HEK293 (cell line): ENCODE results near the gene SLC39A1.
A peak's percentile ranks its signal among the peaks of the same experiment; 100 is the strongest.

Experiments used
- CTCF ChIA-PET: fragments of 350-600 bp; formaldehyde crosslinking; extraction: SDS; loops from one replicate; lab custom pipeline; 2021; ENCODE audit warnings: antibody characterized with exemption; lab: Yijun Ruan, JAX
- POLR2A ChIA-PET: fragments of 300-600 bp; formaldehyde crosslinking; extraction: SDS; loops from one replicate; lab custom pipeline; 2020; ENCODE audit warnings: antibody characterized with exemption, inconsistent platforms; lab: Yijun Ruan, JAX
- H3K27ac ChIP-seq: fragments of 200-500 bp; sonication (Bioruptor generic); 2 replicates; pipeline ENCODE4 v1.5.1; 2014; ENCODE audit warnings: low read depth, low read length, control low read depth, inconsistent platforms; ENCODE audit errors: extremely low read depth
- H3K36me3 ChIP-seq, 2 experiments: fragments of 200-500 bp in 1 of 2; sonication (Bioruptor generic) in 1 of 2; 1 replicate in 1 of 2; 2 replicates in 1 of 2; pipeline ENCODE4 v1.5.1; 2014 to 2017; ENCODE audit warnings: inconsistent platforms in 2 of 2, low read length in 2 of 2; ENCODE audit not compliant: control insufficient read depth in 2 of 2, insufficient read depth in 1 of 2
- H3K4me1 ChIP-seq: fragments of 200-500 bp; sonication (Bioruptor generic); 2 replicates; pipeline ENCODE4 v1.5.1; 2014; ENCODE audit warnings: mild to moderate bottlenecking, low read length, inconsistent platforms; ENCODE audit not compliant: control insufficient read depth, insufficient read depth
- H3K4me3 ChIP-seq: 2 replicates; pipeline ENCODE4 v1.5.1; 2011; ENCODE audit warnings: low read depth, mild to moderate bottlenecking, control low read depth, low read length, moderate library complexity
- H3K9me3 ChIP-seq: fragments of 200-500 bp; sonication (Bioruptor generic); 2 replicates; pipeline ENCODE4 v1.5.1; 2014; ENCODE audit warnings: low read depth, low read length, inconsistent platforms; ENCODE audit not compliant: control insufficient read depth, insufficient read depth
- BCL11A ChIP-seq: fragments of 450-650 bp; formaldehyde crosslinking; IDR thresholded peaks from 2 replicates; pipeline ENCODE4 v1.5.1; 2016; ENCODE audit warnings: low read depth, missing biosample characterization, missing genetic modification characterization
- BCL11B ChIP-seq: fragments of 450-650 bp; formaldehyde crosslinking; IDR thresholded peaks from 2 replicates; pipeline ENCODE4 v1.5.1; 2016; ENCODE audit warnings: low read depth, missing biosample characterization, missing genetic modification characterization
- GLIS1 ChIP-seq: fragments of 450-650 bp; formaldehyde crosslinking; IDR thresholded peaks from 2 replicates; pipeline ENCODE4 v1.5.1; 2016; ENCODE audit warnings: missing biosample characterization, missing genetic modification characterization
- HOXD13 ChIP-seq: sonication (generic); formaldehyde crosslinking; IDR thresholded peaks from 2 replicates; pipeline ENCODE4 v1.8.0; 2022; ENCODE audit warnings: missing genetic modification reagents, borderline replicate concordance
- KLF8 ChIP-seq: fragments of 450-650 bp; formaldehyde crosslinking; IDR thresholded peaks from 2 replicates; pipeline ENCODE4 v1.5.1; 2016; ENCODE audit warnings: missing biosample characterization, missing genetic modification characterization
- YY2 ChIP-seq: fragments of 450-650 bp; formaldehyde crosslinking; IDR thresholded peaks from 2 replicates; pipeline ENCODE4 v1.5.1; 2016; ENCODE audit warnings: missing biosample characterization, missing genetic modification characterization
- ZEB2 ChIP-seq: fragments of 450-650 bp; formaldehyde crosslinking; IDR thresholded peaks from 2 replicates; pipeline ENCODE4 v1.5.1; 2016; ENCODE audit warnings: missing biosample characterization, missing genetic modification characterization
- ZFP3 ChIP-seq: fragments of 450-650 bp; formaldehyde crosslinking; IDR thresholded peaks from 2 replicates; pipeline ENCODE4 v1.5.1; 2016; ENCODE audit warnings: low read depth, missing biosample characterization, missing genetic modification characterization
- ZIC2 ChIP-seq: fragments of 450-650 bp; formaldehyde crosslinking; IDR thresholded peaks from 2 replicates; pipeline ENCODE4 v1.5.1; 2016; ENCODE audit warnings: missing biosample characterization, missing genetic modification characterization
- ZNF146 ChIP-seq: fragments of 450-650 bp; formaldehyde crosslinking; IDR thresholded peaks from 2 replicates; pipeline ENCODE4 v1.5.1; 2016; ENCODE audit warnings: missing biosample characterization, missing genetic modification characterization
- ZNF335 ChIP-seq: fragments of 450-650 bp; formaldehyde crosslinking; conservative IDR thresholded peaks from 2 replicates; pipeline ENCODE4 v1.5.1; 2016; ENCODE audit warnings: missing biosample characterization, missing genetic modification characterization
- ZNF366 ChIP-seq: fragments of 450-650 bp; formaldehyde crosslinking; conservative IDR thresholded peaks from 2 replicates; pipeline ENCODE4 v1.5.1; 2016; ENCODE audit warnings: missing biosample characterization, missing genetic modification characterization
- ZNF391 ChIP-seq: fragments of 450-650 bp; formaldehyde crosslinking; IDR thresholded peaks from 2 replicates; pipeline ENCODE4 v1.5.1; 2016; ENCODE audit warnings: low read depth, missing biosample characterization, missing genetic modification characterization, borderline replicate concordance
- ZNF423 ChIP-seq: fragments of 450-650 bp; formaldehyde crosslinking; IDR thresholded peaks from 2 replicates; pipeline ENCODE4 v1.5.1; 2016; ENCODE audit warnings: missing biosample characterization, missing genetic modification characterization
- ZNF549 ChIP-seq: fragments of 450-650 bp; IDR thresholded peaks from 2 replicates; pipeline ENCODE4 v1.5.1; 2018; ENCODE audit warnings: missing biosample characterization, missing genetic modification characterization, mild to moderate bottlenecking, inconsistent platforms, moderate library complexity
- ZNF600 ChIP-seq: fragments of 450-650 bp; formaldehyde crosslinking; IDR thresholded peaks from 2 replicates; pipeline ENCODE4 v1.5.1; 2016; ENCODE audit warnings: missing biosample characterization, missing genetic modification characterization
- ZNF621 ChIP-seq: fragments of 450-650 bp; formaldehyde crosslinking; IDR thresholded peaks from 2 replicates; pipeline ENCODE4 v1.5.1; 2017; ENCODE audit warnings: missing biosample characterization, missing genetic modification characterization
- ZXDB ChIP-seq: fragments of 450-650 bp; formaldehyde crosslinking; IDR thresholded peaks from 2 replicates; pipeline ENCODE4 v1.5.1; 2016; ENCODE audit warnings: missing biosample characterization, missing genetic modification characterization
- TF ChIP-seq, protein P1 (sequence below): fragments of 450-650 bp; formaldehyde crosslinking; IDR thresholded peaks from 2 replicates; pipeline ENCODE4 v1.5.1; 2017; ENCODE audit warnings: missing biosample characterization, missing genetic modification characterization
- TF ChIP-seq, protein P2 (sequence below): fragments of 450-650 bp; formaldehyde crosslinking; IDR thresholded peaks from 2 replicates; pipeline ENCODE4 v1.5.1; 2016; ENCODE audit warnings: missing biosample characterization, missing genetic modification characterization

SLC39A1 gene

DNA sequence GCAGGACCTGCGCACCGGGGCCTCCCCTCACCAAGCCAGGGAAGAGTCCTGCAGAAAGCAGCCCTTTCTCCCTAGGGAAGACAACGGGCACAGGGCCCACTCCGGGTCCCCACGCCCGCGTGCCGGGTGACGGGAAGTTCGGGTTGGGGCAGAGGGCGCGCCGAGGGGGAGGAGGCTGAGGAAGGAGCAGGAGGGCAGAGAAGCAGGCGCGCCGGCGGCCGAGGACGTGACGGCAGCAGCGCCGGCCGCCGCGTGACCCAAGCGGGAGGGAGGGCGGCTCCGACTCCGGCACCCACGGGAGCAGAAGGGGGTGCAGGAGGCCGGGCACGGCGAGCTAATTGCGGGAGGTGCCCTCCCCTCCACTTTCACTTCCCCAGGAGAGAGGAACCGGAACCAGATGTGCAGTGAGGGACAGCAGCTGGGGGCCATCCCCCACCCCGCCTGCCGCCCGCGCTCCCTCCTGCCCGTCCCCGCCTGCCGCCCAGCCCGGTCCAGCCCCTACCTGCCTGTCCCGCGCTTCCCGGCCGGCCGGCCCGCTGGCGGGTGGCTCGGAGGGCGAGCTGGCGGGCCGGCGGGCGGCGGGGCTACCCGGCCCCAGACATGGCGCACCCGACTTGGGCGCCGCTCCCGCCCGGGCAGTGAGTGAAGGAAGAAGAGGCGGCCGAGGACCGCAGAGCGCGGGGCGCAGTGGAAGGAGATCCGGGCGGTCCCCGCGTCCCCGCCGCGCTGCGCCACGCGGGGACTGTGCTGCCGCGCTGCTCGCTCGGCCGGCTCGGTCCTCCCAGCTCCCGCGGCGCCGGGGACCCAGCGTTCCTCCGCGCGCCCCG is 17.3 kb downstream of the SLC39A1 start (continued):
- TF ChIP-seq HOXD13 = no peak
- no peak for TF ChIP-seq ZNF549 (tag by site-specific recombination)
- TF ChIP-seq ZNF621 (tag by site-specific recombination) = no peak
- TF ChIP-seq ZXDB = peak; percentile 38; the same call in 1 of the 2 replicates

DNA sequence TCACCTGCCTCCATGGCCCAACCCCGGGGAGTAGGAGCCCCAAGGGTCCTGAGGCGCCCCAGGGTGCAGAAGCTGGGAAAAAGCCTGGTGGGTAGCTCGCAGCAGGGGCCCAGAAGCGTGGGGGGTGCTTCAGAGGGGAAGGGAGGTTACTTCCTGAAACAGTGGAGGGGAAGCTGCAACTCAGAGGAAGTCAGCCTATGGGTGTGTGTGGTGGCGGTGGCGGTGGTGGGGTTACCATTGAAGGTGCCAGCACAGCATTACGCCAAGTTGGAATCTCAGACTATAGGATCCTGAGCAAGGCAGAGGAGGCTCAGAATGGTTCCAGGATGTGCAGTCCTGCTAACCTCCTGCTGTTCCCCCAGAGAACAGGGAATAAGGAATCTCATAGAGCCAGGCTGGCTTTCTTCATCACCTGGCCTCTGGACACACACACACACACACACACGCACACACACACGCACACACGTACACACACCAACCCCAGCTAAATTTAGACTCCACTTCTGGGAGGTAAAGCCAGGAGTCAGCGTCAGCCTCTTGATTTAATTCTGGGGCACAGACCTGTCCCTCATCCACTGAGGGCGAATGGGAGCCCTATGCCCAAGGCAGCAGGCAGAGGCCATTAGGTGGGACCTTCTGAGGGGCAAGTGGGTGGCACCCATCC is 18.1 kb downstream of the SLC39A1 start:
- Histone ChIP-seq H3K27ac (peak overlapping the region; percentile 91), H3K36me3 (peaks cover 0 to 67% of the 10 kb centered on the region in 2 experiments; a peak in 2 of 3 replicates), H3K4me3 (peak overlapping the region; percentile 74), H3K4me1 (no peaks in the 10 kb centered on the region), H3K9me3 (no peaks in the 10 kb centered on the region)
- TF ChIP-seq YY2 (0 out of 2 replicates have a peak, but pooled peaks have one; percentile 11), BCL11B (tag by site-specific recombination) (0 out of 2 replicates have a peak, but pooled peaks have one; percentile 28), BCL11A (tag by site-specific recombination) (0 out of 2 replicates have a peak, but pooled peaks have one; percentile 27), ZNF391 (tag by site-specific recombination) (0 out of 2 replicates have a peak, but pooled peaks have one; percentile 78), KLF8 (tag by site-specific recombination) (no peak), ZNF423 (tag by site-specific recombination) (peak; percentile 57; the same call in 1 of the 2 replicates), ZEB2 (tag by site-specific recombination) (no peak), ZIC2 (tag by site-specific recombination) (peak; percentile 78), ZFP3 (no peak), ZNF335 (peak; percentile 99), ZNF600 (tag by site-specific recombination) (peak; percentile 53), GLIS1 (tag by site-specific recombination) (no peak), ZNF366 (no peak), ZNF146 (tag by site-specific recombination) (no peak)
- TF ChIP-seq, protein P1, sequence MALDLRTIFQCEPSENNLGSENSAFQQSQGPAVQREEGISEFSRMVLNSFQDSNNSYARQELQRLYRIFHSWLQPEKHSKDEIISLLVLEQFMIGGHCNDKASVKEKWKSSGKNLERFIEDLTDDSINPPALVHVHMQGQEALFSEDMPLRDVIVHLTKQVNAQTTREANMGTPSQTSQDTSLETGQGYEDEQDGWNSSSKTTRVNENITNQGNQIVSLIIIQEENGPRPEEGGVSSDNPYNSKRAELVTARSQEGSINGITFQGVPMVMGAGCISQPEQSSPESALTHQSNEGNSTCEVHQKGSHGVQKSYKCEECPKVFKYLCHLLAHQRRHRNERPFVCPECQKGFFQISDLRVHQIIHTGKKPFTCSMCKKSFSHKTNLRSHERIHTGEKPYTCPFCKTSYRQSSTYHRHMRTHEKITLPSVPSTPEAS (tag by site-specific recombination) = peak; percentile 98
- TF ChIP-seq, protein P2, sequence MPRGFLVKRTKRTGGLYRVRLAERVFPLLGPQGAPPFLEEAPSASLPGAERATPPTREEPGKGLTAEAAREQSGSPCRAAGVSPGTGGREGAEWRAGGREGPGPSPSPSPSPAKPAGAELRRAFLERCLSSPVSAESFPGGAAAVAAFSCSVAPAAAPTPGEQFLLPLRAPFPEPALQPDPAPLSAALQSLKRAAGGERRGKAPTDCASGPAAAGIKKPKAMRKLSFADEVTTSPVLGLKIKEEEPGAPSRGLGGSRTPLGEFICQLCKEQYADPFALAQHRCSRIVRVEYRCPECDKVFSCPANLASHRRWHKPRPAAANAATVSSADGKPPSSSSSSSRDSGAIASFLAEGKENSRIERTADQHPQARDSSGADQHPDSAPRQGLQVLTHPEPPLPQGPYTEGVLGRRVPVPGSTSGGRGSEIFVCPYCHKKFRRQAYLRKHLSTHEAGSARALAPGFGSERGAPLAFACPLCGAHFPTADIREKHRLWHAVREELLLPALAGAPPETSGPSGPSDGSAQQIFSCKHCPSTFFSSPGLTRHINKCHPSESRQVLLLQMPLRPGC (tag by site-specific recombination) = 0 out of 2 replicates have a peak, but pooled peaks have one; percentile 10
- POLR2A ChIA-PET = interaction anchor here (0.6 to 4.3 kb wide), 8 partner anchors 13 to 169 kb away, joined by 4 to 36 read pairs (median 18); partner anchors contain the start of genes CREB3L4, CRTC2, GATAD2B and JTB
- CTCF ChIA-PET = interaction anchor here (0.6 to 2.5 kb wide), 14 partner anchors 11 to 601 kb away, joined by 3 to 10 read pairs (median 4); partner anchors contain the start of genes JTB and RAB13

DNA sequence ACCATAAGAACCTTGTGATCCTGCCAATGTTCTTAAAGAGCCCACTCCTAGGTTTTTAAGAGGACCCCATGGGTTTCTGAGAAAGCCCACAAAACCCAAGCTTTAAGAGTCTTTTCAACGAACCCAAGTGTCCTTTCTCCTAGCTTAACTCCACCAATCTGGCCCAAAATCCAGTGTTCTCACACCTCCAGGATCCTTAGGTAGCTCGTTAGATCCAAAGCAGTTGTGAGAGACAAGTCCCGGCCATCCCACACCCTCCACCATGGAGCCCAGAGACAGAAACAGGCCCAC is 18.6 kb downstream of the SLC39A1 start:
- POLR2A ChIA-PET = interaction anchor here (0.8 to 4.3 kb wide), 7 partner anchors 19 to 169 kb away, joined by 3 to 36 read pairs (median 21); partner anchors contain the start of genes CREB3L4, GATAD2B, JTB and RPS27

More for the DNA sequence above, 18.6 kb downstream of the SLC39A1 start:
- no peak for TF ChIP-seq ZIC2 (tag by site-specific recombination)
- no peaks in the 10 kb centered on the region for H3K9me3 ChIP-seq
- CTCF ChIA-PET = interaction anchor here (0.6 to 2.5 kb wide), 10 partner anchors 12 to 601 kb away, joined by 3 to 10 read pairs (median 4); partner anchors contain the start of genes JTB and RAB13
- no peak overlapping the region for H3K27ac ChIP-seq
- peaks cover 0 to 67% of the 10 kb centered on the region in 2 experiments; a peak in 2 of 3 replicates for H3K36me3 ChIP-seq
- H3K4me3 ChIP-seq = no peak overlapping the region
- no peaks in the 10 kb centered on the region for H3K4me1 ChIP-seq
